Measurements from ENCODE around the gene RUNX1. TPM values are rescaled to one million over a fixed set of nuclear protein-coding genes. Genes with fewer than 3 reads are reported as not detected.

The RUNX1 gene
- total RNA-seq, 3 donors from 2014 or later = 24.8 to 165 (median 127) TPM

- intact Hi-C loops (cut with DNase I; ENCODE audit: low total_unique reads) = no loop called here
- DNase-seq (ENCODE audit: low spot score in 2 of 2) = no peak
- Histone ChIP-seq H3K4me3 (no peak overlapping the region), H3K27me3 (no peaks in the 10 kb centered on the region), H3K9me3 (peaks cover 0 to 6% of the 10 kb centered on the region in 2 donors), H3K4me1 (peaks cover 7 to 28% of the 10 kb centered on the region in 2 donors), H3K36me3 (no peaks in the 10 kb centered on the region), H3K27ac (peak overlapping the region in 1 of 2 donors; percentile 40)
- TF ChIP-seq CTCF (IDR thresholded peaks at IDR 0.05) (no peak), POLR2AphosphoS5 (IDR thresholded peaks at IDR 0.05) (no peak), POLR2A (IDR thresholded peaks at IDR 0.05) (no peak)
These were observed 237.7 kb downstream of the RUNX1 start for GRCh38 chr21:34811368-34811767.

- intact Hi-C loops (cut with DNase I; ENCODE audit: low total_unique reads) = no loop called here
- Histone ChIP-seq H3K4me3 (no peak overlapping the region), H3K27me3 (no peaks in the 10 kb centered on the region), H3K27ac (peak overlapping the region; percentile 25 to 40), H3K9me3 (peaks cover 0 to 8% of the 10 kb centered on the region in 2 donors), H3K36me3 (no peaks in the 10 kb centered on the region), H3K4me1 (peaks cover 3 to 23% of the 10 kb centered on the region in 2 donors)
- DNase-seq (ENCODE audit: low spot score in 2 of 2) = no peak
- no peak for TF ChIP-seq POLR2AphosphoS5 (IDR thresholded peaks at IDR 0.05)
- TF ChIP-seq POLR2A (IDR thresholded peaks at IDR 0.05) = no peak
- no peak for TF ChIP-seq CTCF (IDR thresholded peaks at IDR 0.05)
These were observed 238.3 kb downstream of the RUNX1 start for GRCh38 chr21:34810786-34811185.

GRCh38 chr21:34809822-34810221 is 239.3 kb downstream of the RUNX1 start:
- Histone ChIP-seq H3K9me3 (peaks cover 0 to 8% of the 10 kb centered on the region in 2 donors), H3K36me3 (no peaks in the 10 kb centered on the region), H3K4me1 (peaks cover 0 to 13% of the 10 kb centered on the region in 2 donors), H3K27me3 (no peaks in the 10 kb centered on the region), H3K4me3 (no peak overlapping the region), H3K27ac (peak overlapping the region in 1 of 2 donors; percentile 72)
- DNase-seq (ENCODE audit: low spot score in 2 of 2) = no peak
- TF ChIP-seq POLR2A (IDR thresholded peaks at IDR 0.05) = no peak
- no peak for TF ChIP-seq POLR2AphosphoS5 (IDR thresholded peaks at IDR 0.05)
- intact Hi-C loops (cut with DNase I; ENCODE audit: low total_unique reads) = no loop called here

GRCh38 chr21:34808569-34809204 is 240.4 kb downstream of the RUNX1 start:
- Histone ChIP-seq H3K27me3 (no peaks in the 10 kb centered on the region), H3K4me1 (peaks cover 0 to 3% of the 10 kb centered on the region in 2 donors), H3K9me3 (peaks cover 0 to 8% of the 10 kb centered on the region in 2 donors), H3K36me3 (no peaks in the 10 kb centered on the region), H3K27ac (peak overlapping the region; percentile 72 to 86), H3K4me3 (no peak overlapping the region)
- TF ChIP-seq POLR2A (IDR thresholded peaks at IDR 0.05) (no peak), CTCF (IDR thresholded peaks at IDR 0.05) (no peak), POLR2AphosphoS5 (IDR thresholded peaks at IDR 0.05) (no peak)
- intact Hi-C loops (cut with DNase I; ENCODE audit: low total_unique reads) = no loop called here
- DNase-seq (ENCODE audit: low spot score in 2 of 2) = no peak

GRCh38 chr21:34807881-34808568 is 241.1 kb downstream of the RUNX1 start:
- H3K36me3 ChIP-seq = no peaks in the 10 kb centered on the region
- H3K4me3 ChIP-seq = no peak overlapping the region
- intact Hi-C loops (cut with DNase I; ENCODE audit: low total_unique reads) = no loop called here
- no peak for DNase-seq (ENCODE audit: low spot score in 2 of 2)
- peaks cover 0 to 8% of the 10 kb centered on the region in 2 donors for H3K9me3 ChIP-seq
- H3K4me1 ChIP-seq = peaks cover 0 to 3% of the 10 kb centered on the region in 2 donors
- TF ChIP-seq POLR2AphosphoS5 (IDR thresholded peaks at IDR 0.05) = peak in 1 of 3 donors; percentile 47
- no peak for TF ChIP-seq POLR2A (IDR thresholded peaks at IDR 0.05)
- H3K27me3 ChIP-seq = no peaks in the 10 kb centered on the region
- H3K27ac ChIP-seq = peak overlapping the region; percentile 72 to 86
